Kidney glomerular epithelial cell (primary cell): ENCODE measurements around the gene HBP1.
"Not testable (repeated sequence)": the region's sequence is repeated elsewhere in the genome, so short reads cannot be mapped to it uniquely, and the experiment has no call there.

ENCODE experiments used
- DNase-seq: peaks from one replicate; lab custom pipeline; 2025; lab: John Stamatoyannopoulos, UW

HBP1 gene

GRCh38 chr7:107168233-107169119 lies at the start of gene HBP1:
HBP1 (plus strand) TSS chr7:107169003; CDS start chr7:107179894, 10,891 bp downstream.
- peak; percentile 100 for DNase-seq

- DNase-seq, result peak; percentile 8
These were observed 49.3 kb upstream of the HBP1 start for GRCh38 chr7:107119376-107120105.

GRCh38 chr7:107122486-107122911 lies 46.3 kb upstream of the HBP1 start:
- DNase-seq, result no peak

- no peak for DNase-seq
These were observed 45.4 kb upstream of the HBP1 start for GRCh38 chr7:107123392-107123791.

- no peak for DNase-seq
These were observed 43.3 kb upstream of the HBP1 start for GRCh38 chr7:107125475-107125874.

GRCh38 chr7:107128217-107128616 lies 40.6 kb upstream of the HBP1 start:
- no peak for DNase-seq

GRCh38 chr7:107128748-107129147 lies 40.1 kb upstream of the HBP1 start:
- no peak for DNase-seq

GRCh38 chr7:107130487-107131220 lies 38.1 kb upstream of the HBP1 start:
- peak; percentile 6 for DNase-seq

- no peak for DNase-seq
These were observed 35.4 kb upstream of the HBP1 start for GRCh38 chr7:107133396-107133795.

- no peak for DNase-seq
These were observed 29.9 kb upstream of the HBP1 start for GRCh38 chr7:107138696-107139420.

- not testable (repeated sequence) for DNase-seq
These were observed 24.9 kb upstream of the HBP1 start for GRCh38 chr7:107143875-107144274.

GRCh38 chr7:107145067-107145838 lies 23.6 kb upstream of the HBP1 start:
- no peak for DNase-seq

GRCh38 chr7:107147464-107148393 lies 21.1 kb upstream of the HBP1 start:
- DNase-seq, result peak; percentile 26

GRCh38 chr7:107148721-107149120 lies 20.1 kb upstream of the HBP1 start:
- no peak for DNase-seq

GRCh38 chr7:107149863-107150262 lies 18.9 kb upstream of the HBP1 start:
- no peak for DNase-seq

- DNase-seq, result peak; percentile 66
These were observed 18.3 kb upstream of the HBP1 start for GRCh38 chr7:107150375-107151073.

- no peak for DNase-seq
These were observed 17.3 kb upstream of the HBP1 start for GRCh38 chr7:107151538-107151937.

GRCh38 chr7:107152011-107152410 lies 16.8 kb upstream of the HBP1 start:
- peak; percentile 18 for DNase-seq

GRCh38 chr7:107154826-107155225 lies 14.0 kb upstream of the HBP1 start:
- DNase-seq, result no peak
